GM18861 (cell line): ENCODE results near the gene RAD51B.
"Not testable (repeated sequence)": the region's sequence is repeated elsewhere in the genome, so short reads cannot be mapped to it uniquely, and the experiment has no call there.

Experiments
- ATAC-seq: cut with Tn5 transposase; IDR thresholded peaks from one replicate; pipeline ENCODE4 v1.9.1; 2021; ENCODE audit not compliant: unreplicated experiment

RAD51B gene

DNA sequence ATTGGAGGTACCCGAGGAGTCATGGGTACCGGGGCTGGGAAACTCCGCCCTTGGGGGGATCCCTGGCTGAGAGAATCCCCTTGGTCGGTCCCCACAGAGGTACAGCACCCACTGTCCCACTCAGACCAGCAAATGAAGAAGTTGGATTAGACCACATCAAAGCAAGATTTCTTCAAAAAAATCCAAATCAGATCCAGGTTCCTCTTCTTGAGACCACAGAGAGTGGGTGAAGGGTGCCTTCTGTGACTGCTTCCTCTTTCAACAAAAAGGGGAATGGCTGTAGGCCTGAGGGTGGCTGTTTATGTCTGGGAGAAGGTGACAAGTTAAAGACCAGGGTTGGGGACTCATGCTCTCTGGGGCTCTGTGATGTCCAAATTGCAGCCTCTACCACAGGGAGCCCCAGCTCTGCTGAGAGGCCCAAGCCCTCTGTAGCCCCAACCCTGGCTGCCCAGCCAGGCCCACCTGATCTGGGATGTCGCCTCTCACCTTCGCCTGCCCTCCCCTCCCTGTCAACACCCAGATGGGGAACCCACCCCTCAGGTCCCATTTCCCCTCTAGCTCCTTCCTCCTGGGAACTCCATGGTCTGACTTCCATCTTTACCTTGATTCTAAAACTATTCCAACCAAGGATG lies 922.4 kb downstream of the RAD51B start:
- peak; percentile 81 for ATAC-seq

GRCh38 chr14:68744613-68745012 lies 925.0 kb downstream of the RAD51B start:
- ATAC-seq: no peak

GRCh38 chr14:68747393-68747792 lies 927.8 kb downstream of the RAD51B start:
- ATAC-seq: no peak

- no peak for ATAC-seq
Measured at GRCh38 chr14:68748260-68748659, 928.7 kb downstream of the RAD51B start.

- no peak for ATAC-seq
Measured at GRCh38 chr14:68748691-68749090, 929.1 kb downstream of the RAD51B start.

GRCh38 chr14:68749487-68750475 lies 930.2 kb downstream of the RAD51B start:
- no peak for ATAC-seq

- ATAC-seq: no peak
Measured at GRCh38 chr14:68752271-68753006, 932.9 kb downstream of the RAD51B start.

DNA sequence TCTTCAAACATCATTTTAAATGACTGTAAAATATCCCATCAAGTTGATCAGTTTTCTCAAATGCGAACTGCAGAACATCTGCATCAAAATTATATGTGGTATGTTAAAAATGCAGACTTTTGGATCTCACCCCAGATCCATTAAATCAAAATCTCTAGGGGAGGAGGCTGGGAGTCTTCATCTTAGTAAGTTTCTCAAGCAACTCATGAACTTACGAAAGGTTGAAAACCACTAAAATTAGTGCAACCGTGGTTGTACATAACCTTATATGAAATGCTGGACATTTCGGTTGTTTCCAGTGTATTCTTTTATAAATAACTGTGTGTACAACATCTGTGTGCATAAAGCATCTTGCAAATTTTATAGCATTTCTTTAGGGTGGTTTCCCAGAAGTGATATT lies 934.1 kb downstream of the RAD51B start:
- no peak for ATAC-seq

DNA sequence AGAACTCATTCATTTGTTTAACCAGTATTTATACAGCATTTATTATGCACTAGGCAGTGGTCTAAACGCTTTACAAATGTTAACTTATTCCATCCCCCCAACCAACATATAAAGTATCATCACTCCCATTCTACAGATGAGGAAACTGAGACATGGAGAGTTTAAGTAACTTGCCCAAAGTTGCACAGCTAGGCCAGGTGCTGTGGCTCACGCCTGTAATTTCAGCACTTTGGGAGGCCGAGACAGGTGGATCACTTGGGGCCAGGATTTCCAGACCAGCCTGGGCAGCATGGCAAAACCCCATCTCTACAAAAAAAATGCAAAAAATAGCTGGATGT lies 935.4 kb downstream of the RAD51B start:
- ATAC-seq: no peak

GRCh38 chr14:68756000-68756481 lies 936.5 kb downstream of the RAD51B start:
- ATAC-seq: no peak

DNA sequence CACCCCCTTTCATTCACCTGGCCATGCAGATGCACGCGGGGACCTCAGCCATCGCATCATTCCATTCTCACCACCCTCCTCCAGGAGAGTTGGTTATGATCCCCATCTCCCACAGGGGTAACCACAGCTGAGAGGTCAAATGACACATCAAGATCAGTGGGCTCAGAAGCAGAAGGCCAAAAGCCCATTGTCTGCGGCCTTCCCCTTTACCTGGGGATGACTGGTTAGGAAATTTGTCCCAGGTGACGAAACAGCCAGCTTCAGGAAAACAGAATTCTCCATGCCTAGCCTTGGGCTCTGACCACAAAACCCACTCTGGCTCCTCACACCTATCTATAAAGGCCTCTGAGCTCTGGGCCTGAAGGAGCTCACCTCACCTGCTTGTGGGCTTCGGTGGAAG lies 937.2 kb downstream of the RAD51B start:
- no peak for ATAC-seq

GRCh38 chr14:68757618-68758081 lies 938.1 kb downstream of the RAD51B start:
- no peak for ATAC-seq

GRCh38 chr14:68758301-68758700 lies 938.7 kb downstream of the RAD51B start:
- ATAC-seq: no peak

- ATAC-seq: no peak
Measured at GRCh38 chr14:68759017-68759560, 939.5 kb downstream of the RAD51B start.

GRCh38 chr14:68759937-68760336 lies 940.4 kb downstream of the RAD51B start:
- no peak for ATAC-seq

- ATAC-seq: no peak
Measured at GRCh38 chr14:68760761-68761160, 941.2 kb downstream of the RAD51B start.

GRCh38 chr14:68761391-68761790 lies 941.8 kb downstream of the RAD51B start:
- no peak for ATAC-seq

- ATAC-seq: no peak
Measured at GRCh38 chr14:68762953-68763764, 943.6 kb downstream of the RAD51B start.

- ATAC-seq: not testable (repeated sequence)
Measured at GRCh38 chr14:68763843-68764242, 944.3 kb downstream of the RAD51B start.
